Medulla oblongata (tissue), 1 donor: ENCODE results near the gene SYS1.

Experiments
- DNase-seq: peaks from one replicate; pipeline ENCODE4 v3.0.0-alpha.2; 2015; ENCODE audit errors: extremely low spot score

The SYS1 gene

DNA sequence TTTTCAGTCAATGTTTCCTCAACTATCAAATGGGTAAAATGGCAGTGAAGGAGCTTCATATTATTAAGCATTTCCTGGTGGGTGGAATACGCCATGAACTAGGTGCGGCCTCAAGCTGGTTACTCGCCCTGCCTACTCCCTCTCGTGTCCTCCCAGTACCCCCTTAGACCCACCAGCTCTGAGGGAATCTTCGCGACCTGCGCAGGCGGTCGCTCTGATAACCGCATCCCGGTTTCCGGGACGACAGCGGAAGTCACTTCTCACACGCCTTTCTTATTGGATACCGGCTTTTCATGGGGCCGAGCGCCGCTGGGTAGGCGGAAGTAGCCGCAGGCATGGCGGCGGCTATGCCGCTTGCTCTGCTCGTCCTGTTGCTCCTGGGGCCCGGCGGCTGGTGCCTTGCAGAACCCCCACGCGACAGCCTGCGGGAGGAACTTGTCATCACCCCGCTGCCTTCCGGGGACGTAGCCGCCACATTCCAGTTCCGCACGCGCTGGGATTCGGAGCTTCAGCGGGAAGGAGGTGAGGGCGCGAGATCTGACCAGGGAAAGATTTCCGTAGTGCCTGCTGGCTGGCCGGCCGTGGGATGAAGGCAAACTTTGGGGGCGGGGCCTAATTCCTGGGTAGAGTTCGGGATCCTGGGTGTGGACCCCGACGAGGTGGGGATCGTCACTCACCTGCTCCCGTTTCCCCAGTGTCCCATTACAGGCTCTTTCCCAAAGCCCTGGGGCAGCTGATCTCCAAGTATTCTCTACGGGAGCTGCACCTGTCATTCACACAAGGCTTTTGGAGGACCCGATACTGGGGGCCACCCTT is 53.1 kb downstream of the SYS1 start, which contains the start of gene PIGT:
Gene PIGT (plus strand): TSS at position 320 of the 816 bp plus-strand sequence. CDS start 16 bp downstream, at position 336.
- peak; percentile 94 for DNase-seq

- DNase-seq = no peak
These were observed 54.0 kb downstream of the SYS1 start for GRCh38 chr20:45416917-45417316.
